Hepatocyte (in vitro differentiated cells): ENCODE results near the gene KRT81. TPM values are rescaled to one million over a fixed set of nuclear protein-coding genes. Genes with fewer than 3 reads are reported as not detected.

Experiments
- DNase-seq: peaks from one replicate; pipeline ENCODE4 v3.0.0-alpha.2; 2016; ENCODE audit warnings: low spot score
- H2AFZ ChIP-seq: fragments of 200-600 bp; sonication (generic); 2 replicates; pipeline ENCODE4 v1.6.0; 2016; ENCODE audit warnings: antibody characterized with exemption, mild to moderate bottlenecking
- H3K27ac ChIP-seq: fragments of 200-600 bp; sonication (generic); 2 replicates; pipeline ENCODE4 v1.5.1; 2016; ENCODE audit warnings: mild to moderate bottlenecking
- H3K27me3 ChIP-seq: fragments of 200-600 bp; sonication (generic); 2 replicates; pipeline ENCODE4 v1.6.1; 2016
- H3K36me3 ChIP-seq: fragments of 200-600 bp; sonication (generic); replicated peaks from 2 replicates; pipeline ENCODE4 v1.5.1; 2016; ENCODE audit warnings: low read depth; ENCODE audit not compliant: insufficient read depth
- H3K4me1 ChIP-seq: fragments of 200-600 bp; sonication (generic); 2 replicates; pipeline ENCODE4 v1.5.1; 2016; ENCODE audit warnings: mild to moderate bottlenecking, moderate library complexity; ENCODE audit not compliant: insufficient read depth
- H3K4me2 ChIP-seq: fragments of 200-600 bp; sonication (generic); 2 replicates; pipeline ENCODE4 v1.6.0; 2016
- H3K4me3 ChIP-seq: fragments of 200-600 bp; sonication (generic); 2 replicates; pipeline ENCODE4 v1.5.1; 2016; ENCODE audit warnings: mild to moderate bottlenecking
- H3K79me2 ChIP-seq: fragments of 200-600 bp; sonication (generic); 2 replicates; pipeline ENCODE4 v1.6.0; 2017; ENCODE audit warnings: mild to moderate bottlenecking
- H3K9me2 ChIP-seq: fragments of 200-600 bp; sonication (generic); replicated peaks from 2 replicates; pipeline ENCODE4 v1.6.0; 2017; ENCODE audit warnings: mild to moderate bottlenecking; ENCODE audit not compliant: insufficient read depth
- H3K9me3 ChIP-seq: fragments of 200-600 bp; sonication (generic); 2 replicates; pipeline ENCODE4 v1.5.1; 2016; ENCODE audit warnings: low read depth, mild to moderate bottlenecking
- H4K20me1 ChIP-seq: fragments of 200-600 bp; sonication (generic); 2 replicates; pipeline ENCODE4 v1.6.0; 2016; ENCODE audit warnings: mild to moderate bottlenecking; ENCODE audit not compliant: insufficient read depth, poor library complexity, severe bottlenecking
- EZH2 ChIP-seq: fragments of 200-600 bp; sonication (generic); IDR thresholded peaks from 2 replicates; pipeline ENCODE4 v1.6.1; 2016; ENCODE audit warnings: antibody characterized with exemption, mild to moderate bottlenecking, borderline replicate concordance
- EZH2phosphoT487 ChIP-seq: fragments of 200-600 bp; sonication (generic); IDR thresholded peaks from one replicate; pipeline ENCODE4 v1.6.1; 2018; ENCODE audit warnings: antibody characterized with exemption, mild to moderate bottlenecking, low read depth, moderate library complexity; ENCODE audit not compliant: unreplicated experiment, severe bottlenecking
- WGBS: methylation state at CpG from one replicate; pipeline ENCODE4 v1.1.6; 2016; ENCODE audit warnings: low lambda C conversion rate; ENCODE audit errors: missing lambda C conversion rate; 5-methylcytosine and 5-hydroxymethylcytosine counted together
- polyA plus RNA-seq: library from polyadenylated mRNA; unstranded; fragments of >200 nt; fragmentation: Nextera tagmentation; extraction: Ambion mirVana; gene quantifications from 2 replicates; pipeline ENCODE4 v1.2.1, GENCODE V29; 2016
- total RNA-seq: library from RNA; depleted of rRNA; stranded (reverse); fragments of >200 nt; gene quantifications from 2 replicates; pipeline ENCODE4 v1.2.3, GENCODE V29; 2014
- TF ChIP-seq, protein P1 (sequence below): fragments of 200-600 bp; sonication (generic); IDR thresholded peaks from 2 replicates; pipeline ENCODE4 v1.5.1; 2016; ENCODE audit warnings: antibody characterized with exemption, mild to moderate bottlenecking; ENCODE audit not compliant: poor library complexity

KRT81 gene
- total and polyA plus RNA-seq, 2 experiments from 2014 or later, result not detected

DNA sequence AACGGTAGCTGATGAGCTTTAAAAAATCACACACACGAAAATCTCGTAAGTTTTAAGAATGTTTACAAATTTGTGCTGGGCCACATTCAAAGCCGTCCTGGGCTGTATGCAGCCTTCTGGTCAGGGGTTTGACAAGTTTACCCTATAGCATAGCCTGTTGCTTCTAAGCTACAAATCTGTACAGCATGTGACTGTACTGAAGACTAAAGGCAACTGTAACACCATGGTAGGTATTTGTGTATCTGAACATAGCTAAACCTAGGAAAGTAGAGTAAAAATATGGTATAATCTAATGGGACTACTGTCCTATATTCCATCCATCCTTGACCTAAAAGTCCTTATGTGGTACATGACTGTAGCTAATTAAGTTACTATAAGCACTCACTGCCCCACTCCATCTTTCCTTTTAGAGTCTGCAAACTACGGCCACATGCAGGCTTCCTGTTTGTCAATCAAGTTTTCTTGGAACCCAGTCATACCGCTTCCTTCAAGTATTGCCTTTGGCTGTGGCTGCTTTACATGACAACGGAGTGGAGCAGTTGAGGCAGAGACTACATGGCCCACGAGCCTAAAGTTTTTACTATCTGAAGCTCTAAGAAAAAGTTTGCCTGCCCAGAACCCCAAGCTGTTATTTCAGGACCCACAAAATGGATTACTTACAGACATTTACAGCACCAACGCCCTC is 39.8 kb downstream of the KRT81 start:
- H3K9me3 ChIP-seq, result no peaks in the 10 kb centered on the region
- H3K4me2 ChIP-seq, result no peak overlapping the region
- TF ChIP-seq EZH2phosphoT487, result no peak
- TF ChIP-seq EZH2, result no peak
- TF ChIP-seq, protein P1, sequence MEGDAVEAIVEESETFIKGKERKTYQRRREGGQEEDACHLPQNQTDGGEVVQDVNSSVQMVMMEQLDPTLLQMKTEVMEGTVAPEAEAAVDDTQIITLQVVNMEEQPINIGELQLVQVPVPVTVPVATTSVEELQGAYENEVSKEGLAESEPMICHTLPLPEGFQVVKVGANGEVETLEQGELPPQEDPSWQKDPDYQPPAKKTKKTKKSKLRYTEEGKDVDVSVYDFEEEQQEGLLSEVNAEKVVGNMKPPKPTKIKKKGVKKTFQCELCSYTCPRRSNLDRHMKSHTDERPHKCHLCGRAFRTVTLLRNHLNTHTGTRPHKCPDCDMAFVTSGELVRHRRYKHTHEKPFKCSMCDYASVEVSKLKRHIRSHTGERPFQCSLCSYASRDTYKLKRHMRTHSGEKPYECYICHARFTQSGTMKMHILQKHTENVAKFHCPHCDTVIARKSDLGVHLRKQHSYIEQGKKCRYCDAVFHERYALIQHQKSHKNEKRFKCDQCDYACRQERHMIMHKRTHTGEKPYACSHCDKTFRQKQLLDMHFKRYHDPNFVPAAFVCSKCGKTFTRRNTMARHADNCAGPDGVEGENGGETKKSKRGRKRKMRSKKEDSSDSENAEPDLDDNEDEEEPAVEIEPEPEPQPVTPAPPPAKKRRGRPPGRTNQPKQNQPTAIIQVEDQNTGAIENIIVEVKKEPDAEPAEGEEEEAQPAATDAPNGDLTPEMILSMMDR, result no peak
- H3K36me3 ChIP-seq, result no peaks in the 10 kb centered on the region
- no peak for DNase-seq
- no peak overlapping the region for H3K27ac ChIP-seq
- H3K4me1 ChIP-seq, result peaks cover 14% of the 10 kb centered on the region
- no peaks in the 10 kb centered on the region for H4K20me1 ChIP-seq
- H3K9me2 ChIP-seq, result no peaks in the 10 kb centered on the region
- 70% methylated on average over 9 of the region's 9 CpGs for WGBS
- H3K27me3 ChIP-seq, result peaks cover 27% of the 10 kb centered on the region
- H3K79me2 ChIP-seq, result no peaks in the 10 kb centered on the region
- no peak overlapping the region for H2AFZ ChIP-seq
- no peak overlapping the region for H3K4me3 ChIP-seq

DNA sequence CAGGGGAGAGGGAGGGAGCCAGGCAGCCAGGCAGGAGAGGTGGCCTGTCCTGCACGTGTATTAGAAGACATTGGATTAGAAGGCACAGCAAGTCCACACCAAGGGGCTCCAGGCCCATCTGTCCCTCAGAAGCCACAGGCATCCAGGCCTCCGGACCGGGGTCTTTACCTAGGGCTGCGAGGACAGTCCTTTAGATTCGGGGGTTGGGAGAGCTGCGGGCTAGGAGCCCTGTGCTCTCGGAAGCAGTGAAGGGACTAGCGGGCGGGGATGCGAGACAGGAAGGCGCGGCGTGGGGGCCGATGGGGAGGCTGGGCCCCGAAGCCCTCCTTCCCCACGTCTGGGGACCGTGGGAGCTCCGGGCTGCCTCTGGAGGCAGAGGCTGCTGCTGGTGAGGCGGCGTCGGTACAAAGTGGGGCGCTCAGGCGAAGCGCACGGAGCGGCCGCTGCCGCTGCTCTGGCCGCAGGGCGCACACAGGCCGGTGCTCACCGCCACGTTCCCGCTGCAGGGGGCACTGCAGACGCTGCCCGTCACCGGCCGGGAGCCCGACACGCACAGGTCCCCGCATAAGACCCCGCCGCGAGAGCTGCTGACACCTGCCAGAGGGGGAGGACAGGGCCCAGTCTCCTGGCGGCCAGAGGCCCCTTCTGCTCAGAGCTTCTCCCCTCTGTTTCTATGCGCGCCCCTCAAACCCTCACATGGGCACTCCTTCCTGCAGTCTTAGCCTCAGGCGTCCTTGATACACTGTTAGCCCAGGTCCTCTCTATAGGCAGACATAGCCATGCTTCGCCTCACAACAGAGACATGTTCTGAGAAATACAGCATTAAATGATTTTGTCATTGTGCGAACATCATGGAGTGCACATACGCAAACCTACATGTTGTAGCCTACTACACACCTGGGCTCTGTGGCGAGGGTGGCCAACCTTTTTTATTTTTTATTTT is 41.0 kb downstream of the KRT81 start:
- Histone ChIP-seq H3K27ac (no peak overlapping the region), H3K4me3 (no peak overlapping the region), H2AFZ (no peak overlapping the region), H3K4me2 (no peak overlapping the region), H4K20me1 (no peaks in the 10 kb centered on the region), H3K9me3 (no peaks in the 10 kb centered on the region), H3K9me2 (no peaks in the 10 kb centered on the region), H3K27me3 (peaks cover 16% of the 10 kb centered on the region), H3K4me1 (peaks cover 14% of the 10 kb centered on the region), H3K36me3 (no peaks in the 10 kb centered on the region), H3K79me2 (no peaks in the 10 kb centered on the region)
- no peak for TF ChIP-seq EZH2
- TF ChIP-seq, protein P1, result no peak
- no peak for TF ChIP-seq EZH2phosphoT487
- 43% methylated on average over 30 of the region's 52 CpGs for WGBS
- DNase-seq, result no peak

DNA sequence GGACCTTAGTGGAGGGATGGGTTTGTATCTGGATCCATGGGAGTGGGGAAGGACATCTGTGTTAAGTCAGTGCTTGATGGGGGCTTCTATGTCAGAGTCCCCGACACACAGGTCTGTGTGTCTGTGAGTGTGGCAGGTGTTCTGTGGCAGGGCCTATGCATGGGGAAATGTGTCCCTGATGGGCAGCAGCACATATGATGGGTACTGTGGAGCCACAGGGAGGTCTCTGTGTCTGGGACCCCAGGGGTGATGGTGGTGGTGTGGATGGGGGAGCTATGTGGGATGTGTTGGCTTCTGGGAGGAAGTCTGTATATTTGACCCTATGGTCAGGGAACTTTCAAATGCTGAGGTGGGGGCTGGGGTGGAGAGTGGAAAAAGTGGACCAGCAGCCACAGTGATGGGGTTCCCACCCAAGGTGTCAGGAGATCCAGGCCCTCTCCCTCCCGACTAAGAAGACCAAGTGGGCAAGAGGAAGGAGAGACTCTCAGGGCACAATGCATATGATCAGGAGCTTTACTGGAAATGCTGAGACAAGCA is 41.8 kb downstream of the KRT81 start:
- H3K4me1 ChIP-seq, result peaks cover 16% of the 10 kb centered on the region

More for the DNA sequence above, 41.8 kb downstream of the KRT81 start:
- no peak for DNase-seq
- WGBS, result 93% methylated on average over 2 of the region's 2 CpGs
- Histone ChIP-seq H3K4me2 (no peak overlapping the region), H3K9me3 (no peaks in the 10 kb centered on the region), H3K27me3 (peaks cover 9% of the 10 kb centered on the region), H3K9me2 (no peaks in the 10 kb centered on the region), H3K27ac (no peak overlapping the region), H3K79me2 (no peaks in the 10 kb centered on the region), H3K4me3 (no peak overlapping the region), H3K36me3 (no peaks in the 10 kb centered on the region), H4K20me1 (no peaks in the 10 kb centered on the region), H2AFZ (no peak overlapping the region)
- TF ChIP-seq, protein P1, result no peak
- no peak for TF ChIP-seq EZH2
